GM23338 (cell line): Measurements from ENCODE around the gene ERP27. TPM values are rescaled to one million over a fixed set of nuclear protein-coding genes. Genes with fewer than 3 reads are reported as not detected.

Experiments
- ATAC-seq: fragments of 200-7000 bp; cut with Tn5 transposase; 3 replicates; pipeline ENCODE4 v1.9.1; 2020
- DNase-seq: peaks from one replicate; pipeline ENCODE4 v3.0.0-alpha.2; 2015; ENCODE audit warnings: low spot score
- H2AFZ ChIP-seq: fragments of 200-600 bp; sonication (generic); 2 replicates; pipeline ENCODE4 v1.8.0; 2016; ENCODE audit warnings: antibody characterized with exemption, mild to moderate bottlenecking, moderate library complexity
- H3F3A ChIP-seq: fragments of 200-600 bp; sonication (generic); replicated peaks from 2 replicates; pipeline ENCODE4 v1.8.0; 2017; ENCODE audit warnings: antibody characterized with exemption, mixed run types, low read depth
- H3K27ac ChIP-seq: fragments of 200-600 bp; sonication (generic); 2 replicates; pipeline ENCODE4 v1.6.1; 2016; ENCODE audit warnings: low read depth
- H3K27me3 ChIP-seq: fragments of 200-600 bp; sonication (generic); 2 replicates; pipeline ENCODE4 v1.8.0; 2016; ENCODE audit warnings: mild to moderate bottlenecking, mixed run types, moderate library complexity; ENCODE audit not compliant: insufficient read depth
- H3K36me3 ChIP-seq: fragments of 200-600 bp; sonication (generic); 2 replicates; pipeline ENCODE4 v1.8.0; 2016; ENCODE audit warnings: mild to moderate bottlenecking; ENCODE audit not compliant: insufficient read depth
- H3K4me1 ChIP-seq: fragments of 200-600 bp; sonication (generic); 2 replicates; pipeline ENCODE4 v1.8.0; 2016; ENCODE audit warnings: mild to moderate bottlenecking, moderate library complexity; ENCODE audit not compliant: insufficient read depth
- H3K4me2 ChIP-seq: fragments of 200-600 bp; sonication (generic); 2 replicates; pipeline ENCODE4 v1.7.1; 2017; ENCODE audit warnings: mixed run types
- H3K4me3 ChIP-seq: fragments of 200-600 bp; sonication (generic); 2 replicates; pipeline ENCODE4 v1.6.1; 2016; ENCODE audit warnings: mixed run types
- H3K79me2 ChIP-seq: fragments of 200-600 bp; sonication (generic); replicated peaks from 2 replicates; pipeline ENCODE4 v1.8.0; 2017; ENCODE audit warnings: mild to moderate bottlenecking; ENCODE audit not compliant: insufficient read depth
- H3K9me2 ChIP-seq: fragments of 200-600 bp; sonication (generic); 2 replicates; pipeline ENCODE4 v1.8.0; 2017; ENCODE audit not compliant: insufficient read depth
- H4K20me1 ChIP-seq: fragments of 200-600 bp; sonication (generic); replicated peaks from 2 replicates; pipeline ENCODE4 v1.8.0; 2017; ENCODE audit warnings: mild to moderate bottlenecking; ENCODE audit not compliant: insufficient read depth
- H3K27ac Mint-ChIP-seq: 2 replicates; pipeline ENCODE4 v1.8.0; 2020; ENCODE audit warnings: inconsistent platforms, mild to moderate bottlenecking, moderate library complexity, mixed read lengths
- H3K27me3 Mint-ChIP-seq: 3 replicates; pipeline ENCODE4 v1.8.0; 2022; ENCODE audit warnings: low read depth, mild to moderate bottlenecking, moderate library complexity, mixed read lengths, inconsistent platforms; ENCODE audit not compliant: insufficient read depth, poor library complexity
- H3K36me3 Mint-ChIP-seq: 3 replicates; pipeline ENCODE4 v1.8.0; 2021; ENCODE audit warnings: low read depth, mild to moderate bottlenecking, inconsistent platforms, moderate library complexity, mixed read lengths
- H3K4me1 Mint-ChIP-seq: 3 replicates; pipeline ENCODE4 v1.8.0; 2020; ENCODE audit warnings: mild to moderate bottlenecking, inconsistent platforms, mixed read lengths
- H3K4me3 Mint-ChIP-seq: 3 replicates; pipeline ENCODE4 v1.8.0; 2021; ENCODE audit warnings: moderate library complexity, mild to moderate bottlenecking, inconsistent platforms, mixed read lengths
- H3K9me3 Mint-ChIP-seq: 3 replicates; pipeline ENCODE4 v1.8.0; 2020; ENCODE audit warnings: moderate library complexity, mild to moderate bottlenecking, inconsistent platforms, mixed read lengths
- EZH2phosphoT487 ChIP-seq: fragments of 200-600 bp; sonication (generic); IDR thresholded peaks from one replicate; pipeline ENCODE4 v1.8.1; 2018; ENCODE audit warnings: antibody characterized with exemption; ENCODE audit not compliant: unreplicated experiment
- POLR2AphosphoS5 ChIP-seq: IDR thresholded peaks from 2 replicates; pipeline ENCODE4 v1.6.1; 2016; ENCODE audit warnings: antibody characterized with exemption, low read depth
- STAT1 ChIP-seq: IDR thresholded peaks from one replicate; pipeline ENCODE4 v1.6.1; 2016; ENCODE audit warnings: antibody characterized with exemption; ENCODE audit not compliant: unreplicated experiment
- ZNF114 ChIP-seq: fragments of 250-450 bp; sonication (Bioruptor Pico); IDR thresholded peaks from 2 replicates; pipeline ENCODE4 v1.5.0; 2020; ENCODE audit warnings: mild to moderate bottlenecking, moderate library complexity
- ZNF331 ChIP-seq: fragments of 250-450 bp; sonication (Bioruptor Pico); IDR thresholded peaks from 2 replicates; pipeline ENCODE4 v1.5.0; 2020; ENCODE audit warnings: low read depth, mild to moderate bottlenecking, moderate library complexity
- polyA plus RNA-seq: library from polyadenylated mRNA; unstranded; fragments of >200 nt; fragmentation: Nextera tagmentation; extraction: Ambion mirVana; gene quantifications from 2 replicates; pipeline ENCODE4 v1.2.1, GENCODE V29; 2016
- total RNA-seq: library from RNA; depleted of rRNA; stranded (reverse); fragments of >200 nt; shearing (Covaris generic); gene quantifications from 2 replicates; pipeline ENCODE4 v1.2.3, GENCODE V29; 2014
- TF ChIP-seq, protein P1 (sequence below): fragments of 250-450 bp; sonication (Bioruptor Pico); IDR thresholded peaks from 2 replicates; pipeline ENCODE4 v1.5.0; 2020; ENCODE audit warnings: mild to moderate bottlenecking, moderate library complexity
- TF ChIP-seq, protein P2 (sequence below): IDR thresholded peaks from 2 replicates; pipeline ENCODE4 v1.6.1; 2016; ENCODE audit warnings: antibody characterized with exemption

Gene ERP27
- total and polyA plus RNA-seq, 2 experiments from 2014 or later = not detected

DNA sequence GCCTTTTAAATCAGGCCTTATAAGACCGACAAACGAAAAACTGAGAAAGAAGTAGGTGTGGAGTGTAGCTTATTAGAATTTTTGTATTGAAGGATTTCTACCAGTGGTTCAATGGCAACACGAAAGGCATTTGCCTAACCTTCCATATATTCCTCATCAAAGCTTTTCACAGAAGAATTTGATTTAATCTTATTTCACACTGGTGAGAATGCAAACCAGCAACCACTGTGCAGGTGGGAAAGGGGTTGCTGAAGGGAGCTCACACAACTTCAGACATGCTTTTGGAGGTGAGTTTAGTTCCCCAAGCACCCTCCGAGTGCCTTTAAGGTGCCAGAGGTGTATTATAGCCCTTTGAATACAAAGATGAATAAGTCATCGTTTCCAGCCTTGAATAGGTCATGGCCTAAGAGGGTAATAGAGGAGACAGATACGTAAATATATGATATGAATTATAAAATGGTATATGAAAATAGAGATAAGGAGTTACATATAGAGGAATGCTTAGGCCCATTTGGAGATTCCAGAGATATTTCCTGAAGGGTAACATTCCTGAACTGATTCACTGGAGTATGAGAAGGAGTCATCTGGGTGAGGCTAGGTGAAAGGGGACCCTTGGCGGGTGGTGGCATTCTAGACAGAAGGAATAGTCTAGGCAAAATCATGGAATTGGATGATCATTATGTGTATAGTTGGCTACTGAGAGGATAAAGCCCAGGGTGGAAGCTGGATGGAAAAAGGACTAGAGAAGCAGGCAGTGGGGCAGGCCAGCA is 6.4 kb downstream of the ERP27 start (continued):
- TF ChIP-seq, protein P1, sequence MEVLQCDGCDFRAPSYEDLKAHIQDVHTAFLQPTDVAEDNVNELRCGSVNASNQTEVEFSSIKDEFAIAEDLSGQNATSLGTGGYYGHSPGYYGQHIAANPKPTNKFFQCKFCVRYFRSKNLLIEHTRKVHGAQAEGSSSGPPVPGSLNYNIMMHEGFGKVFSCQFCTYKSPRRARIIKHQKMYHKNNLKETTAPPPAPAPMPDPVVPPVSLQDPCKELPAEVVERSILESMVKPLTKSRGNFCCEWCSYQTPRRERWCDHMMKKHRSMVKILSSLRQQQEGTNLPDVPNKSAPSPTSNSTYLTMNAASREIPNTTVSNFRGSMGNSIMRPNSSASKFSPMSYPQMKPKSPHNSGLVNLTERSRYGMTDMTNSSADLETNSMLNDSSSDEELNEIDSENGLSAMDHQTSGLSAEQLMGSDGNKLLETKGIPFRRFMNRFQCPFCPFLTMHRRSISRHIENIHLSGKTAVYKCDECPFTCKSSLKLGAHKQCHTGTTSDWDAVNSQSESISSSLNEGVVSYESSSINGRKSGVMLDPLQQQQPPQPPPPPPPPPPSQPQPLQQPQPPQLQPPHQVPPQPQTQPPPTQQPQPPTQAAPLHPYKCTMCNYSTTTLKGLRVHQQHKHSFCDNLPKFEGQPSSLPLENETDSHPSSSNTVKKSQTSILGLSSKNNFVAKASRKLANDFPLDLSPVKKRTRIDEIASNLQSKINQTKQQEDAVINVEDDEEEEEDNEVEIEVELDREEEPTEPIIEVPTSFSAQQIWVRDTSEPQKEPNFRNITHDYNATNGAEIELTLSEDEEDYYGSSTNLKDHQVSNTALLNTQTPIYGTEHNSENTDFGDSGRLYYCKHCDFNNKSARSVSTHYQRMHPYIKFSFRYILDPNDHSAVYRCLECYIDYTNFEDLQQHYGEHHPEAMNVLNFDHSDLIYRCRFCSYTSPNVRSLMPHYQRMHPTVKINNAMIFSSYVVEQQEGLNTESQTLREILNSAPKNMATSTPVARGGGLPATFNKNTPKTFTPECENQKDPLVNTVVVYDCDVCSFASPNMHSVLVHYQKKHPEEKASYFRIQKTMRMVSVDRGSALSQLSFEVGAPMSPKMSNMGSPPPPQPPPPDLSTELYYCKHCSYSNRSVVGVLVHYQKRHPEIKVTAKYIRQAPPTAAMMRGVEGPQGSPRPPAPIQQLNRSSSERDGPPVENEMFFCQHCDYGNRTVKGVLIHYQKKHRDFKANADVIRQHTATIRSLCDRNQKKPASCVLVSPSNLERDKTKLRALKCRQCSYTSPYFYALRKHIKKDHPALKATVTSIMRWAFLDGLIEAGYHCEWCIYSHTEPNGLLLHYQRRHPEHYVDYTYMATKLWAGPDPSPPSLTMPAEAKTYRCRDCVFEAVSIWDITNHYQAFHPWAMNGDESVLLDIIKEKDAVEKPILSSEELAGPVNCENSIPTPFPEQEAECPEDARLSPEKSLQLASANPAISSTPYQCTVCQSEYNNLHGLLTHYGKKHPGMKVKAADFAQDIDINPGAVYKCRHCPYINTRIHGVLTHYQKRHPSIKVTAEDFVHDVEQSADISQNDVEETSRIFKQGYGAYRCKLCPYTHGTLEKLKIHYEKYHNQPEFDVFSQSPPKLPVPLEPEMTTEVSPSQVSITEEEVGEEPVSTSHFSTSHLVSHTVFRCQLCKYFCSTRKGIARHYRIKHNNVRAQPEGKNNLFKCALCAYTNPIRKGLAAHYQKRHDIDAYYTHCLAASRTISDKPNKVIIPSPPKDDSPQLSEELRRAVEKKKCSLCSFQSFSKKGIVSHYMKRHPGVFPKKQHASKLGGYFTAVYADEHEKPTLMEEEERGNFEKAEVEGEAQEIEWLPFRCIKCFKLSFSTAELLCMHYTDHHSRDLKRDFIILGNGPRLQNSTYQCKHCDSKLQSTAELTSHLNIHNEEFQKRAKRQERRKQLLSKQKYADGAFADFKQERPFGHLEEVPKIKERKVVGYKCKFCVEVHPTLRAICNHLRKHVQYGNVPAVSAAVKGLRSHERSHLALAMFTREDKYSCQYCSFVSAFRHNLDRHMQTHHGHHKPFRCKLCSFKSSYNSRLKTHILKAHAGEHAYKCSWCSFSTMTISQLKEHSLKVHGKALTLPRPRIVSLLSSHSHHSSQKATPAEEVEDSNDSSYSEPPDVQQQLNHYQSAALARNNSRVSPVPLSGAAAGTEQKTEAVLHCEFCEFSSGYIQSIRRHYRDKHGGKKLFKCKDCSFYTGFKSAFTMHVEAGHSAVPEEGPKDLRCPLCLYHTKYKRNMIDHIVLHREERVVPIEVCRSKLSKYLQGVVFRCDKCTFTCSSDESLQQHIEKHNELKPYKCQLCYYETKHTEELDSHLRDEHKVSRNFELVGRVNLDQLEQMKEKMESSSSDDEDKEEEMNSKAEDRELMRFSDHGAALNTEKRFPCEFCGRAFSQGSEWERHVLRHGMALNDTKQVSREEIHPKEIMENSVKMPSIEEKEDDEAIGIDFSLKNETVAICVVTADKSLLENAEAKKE (CRISPR knock-in tag) = no peak
- TF ChIP-seq ZNF331 = no peak

DNA sequence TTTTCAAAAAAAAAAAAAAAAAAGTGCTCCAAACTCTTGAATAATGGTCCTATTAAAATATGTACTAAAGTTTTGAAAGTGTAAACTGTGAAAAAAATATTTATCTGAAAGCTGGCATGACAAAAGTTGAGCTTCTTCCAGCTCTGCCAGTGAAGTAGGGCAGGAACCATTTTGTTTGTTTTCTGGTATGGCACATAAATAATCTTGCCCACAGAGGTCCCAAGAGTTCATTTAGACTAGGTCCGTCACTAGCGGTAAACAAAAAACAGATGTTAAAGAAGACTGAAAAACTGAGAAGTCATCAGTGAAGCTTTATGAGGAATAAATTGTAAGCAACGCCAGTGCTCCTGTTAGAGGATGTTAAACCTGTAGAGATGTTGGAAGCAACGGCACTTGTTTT is 7.0 kb downstream of the ERP27 start:
- Histone ChIP-seq H3K27ac (no peak overlapping the region), H3K27me3 (no peaks in the 10 kb centered on the region), H2AFZ (no peak overlapping the region), H3F3A (no peaks in the 10 kb centered on the region), H3K9me2 (no peaks in the 10 kb centered on the region), H3K4me2 (no peak overlapping the region), H3K79me2 (no peaks in the 10 kb centered on the region), H3K36me3 (no peaks in the 10 kb centered on the region), H3K4me3 (no peak overlapping the region), H3K4me1 (peaks cover 9% of the 10 kb centered on the region; the same call in 1 of the 2 replicates), H4K20me1 (no peaks in the 10 kb centered on the region)
- ATAC-seq = no peak
- no peak for DNase-seq
- Mint-ChIP-seq H3K27me3 (peaks cover 6% of the 10 kb centered on the region), H3K9me3 (no peaks in the 10 kb centered on the region), H3K36me3 (no peaks in the 10 kb centered on the region), H3K27ac (no peak overlapping the region), H3K4me1 (peaks cover 18% of the 10 kb centered on the region; the same call in 2 of the 3 replicates), H3K4me3 (no peak overlapping the region)
- TF ChIP-seq STAT1 (no peak), EZH2phosphoT487 (no peak), ZNF114 (CRISPR knock-in tag) (no peak), ZNF331 (no peak), POLR2AphosphoS5 (no peak)
- TF ChIP-seq, protein P2, sequence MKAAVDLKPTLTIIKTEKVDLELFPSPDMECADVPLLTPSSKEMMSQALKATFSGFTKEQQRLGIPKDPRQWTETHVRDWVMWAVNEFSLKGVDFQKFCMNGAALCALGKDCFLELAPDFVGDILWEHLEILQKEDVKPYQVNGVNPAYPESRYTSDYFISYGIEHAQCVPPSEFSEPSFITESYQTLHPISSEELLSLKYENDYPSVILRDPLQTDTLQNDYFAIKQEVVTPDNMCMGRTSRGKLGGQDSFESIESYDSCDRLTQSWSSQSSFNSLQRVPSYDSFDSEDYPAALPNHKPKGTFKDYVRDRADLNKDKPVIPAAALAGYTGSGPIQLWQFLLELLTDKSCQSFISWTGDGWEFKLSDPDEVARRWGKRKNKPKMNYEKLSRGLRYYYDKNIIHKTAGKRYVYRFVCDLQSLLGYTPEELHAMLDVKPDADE = no peak
- TF ChIP-seq, protein P1 (CRISPR knock-in tag) = no peak
